GM12878 (cell line): Measurements from ENCODE around the gene SLC1A5. TPM values are rescaled to one million over a fixed set of nuclear protein-coding genes. Genes with fewer than 3 reads are reported as not detected.

Experiments
- ATAC-seq: fragments of 200-7000 bp; cut with Tn5 transposase; 3 replicates; pipeline ENCODE4 v1.9.1; 2020; ENCODE audit warnings: mild to moderate bottlenecking, moderate library complexity
- BruUV-seq: library from RNA; stranded (reverse); fragments of 400-500 nt; replicated peaks from 2 replicates; lab custom pipeline; 2021; lab: Mats Ljungman, UMichigan
- CTCF ChIA-PET: fragments of 300-600 bp; sonication (Branson Sonifier 250); formaldehyde crosslinking; extraction: SDS; loops from one replicate; lab custom pipeline; 2021; ENCODE audit warnings: inconsistent platforms; lab: Yijun Ruan, JAX
- POLR2A ChIA-PET: fragments of 350-600 bp; formaldehyde crosslinking; extraction: SDS; loops from one replicate; lab custom pipeline; 2021; ENCODE audit warnings: inconsistent platforms; lab: Charles Lee
- RAD21 ChIA-PET: fragments of 300-600 bp; sonication (Branson Sonifier 250); formaldehyde crosslinking; loops from one replicate; lab custom pipeline; 2023; ENCODE audit warnings: antibody characterized with exemption; ENCODE audit not compliant: unreplicated experiment; lab: Charles Lee
- SMC1A ChIA-PET: fragments of 300-600 bp; sonication (Branson Sonifier 250); formaldehyde crosslinking; loops from one replicate; lab custom pipeline; 2023; ENCODE audit not compliant: unreplicated experiment, uncharacterized antibody; lab: Charles Lee
- DNase-seq: peaks from one replicate; pipeline ENCODE4 v3.0.0-alpha.2; 2011; ENCODE audit warnings: low read depth, low spot score
- FAIRE-seq: peaks from 3 replicates; lab custom pipeline; 2011; peaks lifted over from hg19 to GRCh38; lab: Jason Lieb, UNC
- H2AFZ ChIP-seq: 2 replicates; pipeline ENCODE4 v1.6.0; 2011; ENCODE audit warnings: low read depth, low read length, control low read depth; ENCODE audit not compliant: control insufficient read depth
- H3K27ac ChIP-seq: 2 replicates; pipeline ENCODE4 v1.5.1; 2011; ENCODE audit warnings: control low read depth; ENCODE audit not compliant: control insufficient read depth, insufficient read depth
- H3K27me3 ChIP-seq, 2 experiments: replicated peaks in 1 of 2; 2 replicates each; pipeline versions ENCODE4 v1.6.0 to v1.6.1; 2011; ENCODE audit warnings: low read length in 1 of 2; ENCODE audit not compliant: control insufficient read depth in 2 of 2, insufficient read depth in 2 of 2
- H3K36me3 ChIP-seq, 2 experiments: 2 replicates each; pipeline ENCODE4 v1.5.1; 2011; ENCODE audit warnings: low read length in 1 of 2; ENCODE audit not compliant: control insufficient read depth in 2 of 2, insufficient read depth in 2 of 2
- H3K4me1 ChIP-seq: 2 replicates; pipeline ENCODE4 v1.6.1; 2011; ENCODE audit warnings: mild to moderate bottlenecking, low read length, moderate library complexity, mixed read lengths; ENCODE audit not compliant: control insufficient read depth, insufficient read depth
- H3K4me2 ChIP-seq: 2 replicates; pipeline ENCODE4 v1.6.0; 2011; ENCODE audit warnings: control low read depth; ENCODE audit not compliant: control insufficient read depth, insufficient read depth
- H3K4me3 ChIP-seq: fragments of 200-600 bp; sonication (generic); 2 replicates; pipeline ENCODE4 v1.5.1; 2016
- H3K79me2 ChIP-seq: 2 replicates; pipeline ENCODE4 v1.6.0; 2011; ENCODE audit warnings: low read length; ENCODE audit not compliant: control insufficient read depth, insufficient read depth
- H3K9ac ChIP-seq: 2 replicates; pipeline ENCODE4 v1.8.0; 2011; ENCODE audit warnings: low read length, control low read depth, mixed read lengths; ENCODE audit not compliant: control insufficient read depth, insufficient read depth
- H3K9me3 ChIP-seq: replicated peaks from 3 replicates; pipeline ENCODE4 v1.5.1; 2011; ENCODE audit warnings: mild to moderate bottlenecking, low read length; ENCODE audit not compliant: control insufficient read depth, insufficient read depth
- H4K20me1 ChIP-seq: 2 replicates; pipeline ENCODE4 v1.6.0; 2011; ENCODE audit not compliant: control insufficient read depth, insufficient read depth
- ESRRA ChIP-seq: IDR thresholded peaks from 2 replicates; pipeline ENCODE4 v1.6.1; 2012; ENCODE audit warnings: mild to moderate bottlenecking, low read length, improper control_type of control experiment
- FOXM1 ChIP-seq: IDR thresholded peaks from 2 replicates; pipeline ENCODE4 v1.6.1; 2012; ENCODE audit warnings: low read depth, mild to moderate bottlenecking, inconsistent platforms, low read length, moderate library complexity
- REST ChIP-seq: IDR thresholded peaks from 2 replicates; pipeline ENCODE4 v1.6.1; 2012; ENCODE audit warnings: mild to moderate bottlenecking, low read depth, low read length
- RFX5 ChIP-seq: IDR thresholded peaks from 2 replicates; pipeline ENCODE4 v1.6.1; 2011; ENCODE audit warnings: low read depth, low read length, improper control_type of control experiment
- TCF3 ChIP-seq: IDR thresholded peaks from 2 replicates; pipeline ENCODE4 v1.6.1; 2012; ENCODE audit warnings: low read depth, mild to moderate bottlenecking, low read length, borderline replicate concordance; ENCODE audit not compliant: insufficient read depth
- ZNF24 ChIP-seq: fragments of 450-650 bp; IDR thresholded peaks from 2 replicates; pipeline ENCODE4 v1.6.1; 2017; ENCODE audit warnings: antibody characterized with exemption, mild to moderate bottlenecking
- WGBS: methylation state at CpG from one replicate; pipeline ENCODE4 v1.1.6; 2016; ENCODE audit warnings: low lambda C conversion rate; ENCODE audit not compliant: insufficient replicate concordance, insufficient coverage; ENCODE audit errors: missing lambda C conversion rate; 5-methylcytosine and 5-hydroxymethylcytosine counted together
- in situ Hi-C: fragments of 300-500 bp; cut with MboI; formaldehyde crosslinking; loops from 9 replicates; pipeline ENCODE4 v1.14.3; 2018; ENCODE audit warnings: mixed read lengths
- intact Hi-C: fragments of 100-400 bp; cut with micrococcal nuclease; formaldehyde crosslinking; loops from one replicate; pipeline ENCODE4 v1.14.2; 2022; ENCODE audit not compliant: unreplicated experiment
- polyA plus RNA-seq, 11 experiments: library from polyadenylated mRNA; depleted of rRNA in 4 of 11; unstranded in 6 of 11; stranded (reverse) in 5 of 11; fragments of >200 nt; fragmentation: Nextera tagmentation in 4 of 11; fragmentation: Illumina TruSeq in 1 of 11; extraction: Ambion mirVana in 4 of 11; extraction: Trizol in 1 of 11; gene quantifications; 1 replicate in 1 of 11; 2 replicates in 10 of 11; pipeline versions ENCODE4 v1.2.1 to v1.2.3, GENCODE V29; 2011 to 2016; ENCODE audit warnings: inconsistent platforms in 2 of 11, missing spikeins in 2 of 11, low read depth in 1 of 11
- total RNA-seq, 4 experiments: library from RNA; depleted of rRNA in 3 of 4; stranded (reverse); fragments of >200 nt in 3 of 4; fragmentation: Illumina TruSeq in 1 of 4; extraction: Trizol in 1 of 4; gene quantifications; 2 replicates each; pipeline versions ENCODE4 v1.2.1 to v1.2.3, GENCODE V29; 2013 to 2021
- TF ChIP-seq, protein P1 (sequence below): fragments of 450-650 bp; IDR thresholded peaks from 2 replicates; pipeline ENCODE4 v1.6.1; 2016; ENCODE audit warnings: mild to moderate bottlenecking

The SLC1A5 gene
- total and polyA plus RNA-seq, 10 of the 15 experiments (the other 5 are each of a cell fraction or from before 2014, with no cell fraction given), result 9.1 to 129 (median 60.9) TPM

GRCh38 chr19:46742926-46743480 is 45.4 kb downstream of the SLC1A5 start:
- WGBS, result 28% methylated on average over 4 of the region's 4 CpGs
- intact Hi-C loops, result loop anchor here (5.0 kb wide), 1 partner anchor 41 kb away; no protein-coding TSS in a partner anchor

More at GRCh38 chr19:46742926-46743480, 45.4 kb downstream of the SLC1A5 start:
- H3K4me2 ChIP-seq, result peak overlapping the region; percentile 77
- no TSS peak for BruUV-seq
- H3K9me3 ChIP-seq, result no peaks in the 10 kb centered on the region
- POLR2A ChIA-PET, result interaction anchor here (1.2 kb wide), 1 partner anchor 36 kb away, joined by 3 read pairs; no protein-coding TSS in a partner anchor
- TF ChIP-seq REST, result no peak
- TF ChIP-seq, protein P1, sequence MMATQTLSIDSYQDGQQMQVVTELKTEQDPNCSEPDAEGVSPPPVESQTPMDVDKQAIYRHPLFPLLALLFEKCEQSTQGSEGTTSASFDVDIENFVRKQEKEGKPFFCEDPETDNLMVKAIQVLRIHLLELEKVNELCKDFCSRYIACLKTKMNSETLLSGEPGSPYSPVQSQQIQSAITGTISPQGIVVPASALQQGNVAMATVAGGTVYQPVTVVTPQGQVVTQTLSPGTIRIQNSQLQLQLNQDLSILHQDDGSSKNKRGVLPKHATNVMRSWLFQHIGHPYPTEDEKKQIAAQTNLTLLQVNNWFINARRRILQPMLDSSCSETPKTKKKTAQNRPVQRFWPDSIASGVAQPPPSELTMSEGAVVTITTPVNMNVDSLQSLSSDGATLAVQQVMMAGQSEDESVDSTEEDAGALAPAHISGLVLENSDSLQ, result no peak
- TF ChIP-seq ESRRA, result no peak
- TF ChIP-seq ZNF24, result 0 out of 2 replicates have a peak, but pooled peaks have one; percentile 51
- no peak for TF ChIP-seq FOXM1
- no peak for TF ChIP-seq TCF3
- no peak for TF ChIP-seq RFX5
- H3K79me2 ChIP-seq, result peaks cover 74% of the 10 kb centered on the region
- DNase-seq, result no peak
- H4K20me1 ChIP-seq, result peaks cover 8% of the 10 kb centered on the region
- peak overlapping the region; percentile 62 for H3K4me3 ChIP-seq
- no peak for FAIRE-seq
- H2AFZ ChIP-seq, result no peak overlapping the region
- H3K36me3 ChIP-seq, result peaks cover 3 to 16% of the 10 kb centered on the region in 2 experiments; a peak in 3 of 4 replicates
- ATAC-seq, result 0 out of 3 replicates have a peak, but pooled peaks have one; percentile 4
- H3K4me1 ChIP-seq, result peaks cover 21% of the 10 kb centered on the region
- RAD21 ChIA-PET, result no interaction called here
- H3K27ac ChIP-seq, result no peak overlapping the region
- H3K9ac ChIP-seq, result no peak overlapping the region
- CTCF ChIA-PET, result interaction anchor here (0.7 to 4.5 kb wide), 8 partner anchors 11 to 213 kb away, joined by 3 to 24 read pairs (median 5); no protein-coding TSS in a partner anchor
- SMC1A ChIA-PET, result interaction anchor here (0.7 kb wide), 1 partner anchor 213 kb away, joined by 4 read pairs; no protein-coding TSS in a partner anchor
- H3K27me3 ChIP-seq, result no peaks in the 10 kb centered on the region
- in situ Hi-C loops, result no loop called here
